Dendritic cell treated with granulocyte-macrophage colony-stimulating factor and Interleukin-4, amounts not matched to agents 40 ng/mL and 50 ng/mL, for 4 days (primary cell): ENCODE measurements around the gene RANBP1.

ENCODE experiments used
- H3K27ac Mint-ChIP-seq: one replicate; pipeline ENCODE4 v1.8.0; 2022; ENCODE audit warnings: mild to moderate bottlenecking, mixed read lengths
- H3K27me3 Mint-ChIP-seq: one replicate; pipeline ENCODE4 v1.8.0; 2022; ENCODE audit warnings: mild to moderate bottlenecking, mixed read lengths
- H3K36me3 Mint-ChIP-seq: one replicate; pipeline ENCODE4 v1.8.0; 2022; ENCODE audit warnings: low read depth, mixed read lengths
- H3K4me1 Mint-ChIP-seq: one replicate; pipeline ENCODE4 v1.8.0; 2022; ENCODE audit warnings: low read depth, mixed read lengths
- H3K4me3 Mint-ChIP-seq: one replicate; pipeline ENCODE4 v1.8.0; 2022; ENCODE audit warnings: mild to moderate bottlenecking, moderate library complexity, mixed read lengths
- H3K9me3 Mint-ChIP-seq: one replicate; pipeline ENCODE4 v1.8.0; 2022; ENCODE audit warnings: mixed read lengths
- intact Hi-C: fragments of 100-400 bp; cut with micrococcal nuclease; formaldehyde crosslinking; loops from one replicate; pipeline ENCODE4 v1.15.0; 2022

RANBP1 gene

DNA sequence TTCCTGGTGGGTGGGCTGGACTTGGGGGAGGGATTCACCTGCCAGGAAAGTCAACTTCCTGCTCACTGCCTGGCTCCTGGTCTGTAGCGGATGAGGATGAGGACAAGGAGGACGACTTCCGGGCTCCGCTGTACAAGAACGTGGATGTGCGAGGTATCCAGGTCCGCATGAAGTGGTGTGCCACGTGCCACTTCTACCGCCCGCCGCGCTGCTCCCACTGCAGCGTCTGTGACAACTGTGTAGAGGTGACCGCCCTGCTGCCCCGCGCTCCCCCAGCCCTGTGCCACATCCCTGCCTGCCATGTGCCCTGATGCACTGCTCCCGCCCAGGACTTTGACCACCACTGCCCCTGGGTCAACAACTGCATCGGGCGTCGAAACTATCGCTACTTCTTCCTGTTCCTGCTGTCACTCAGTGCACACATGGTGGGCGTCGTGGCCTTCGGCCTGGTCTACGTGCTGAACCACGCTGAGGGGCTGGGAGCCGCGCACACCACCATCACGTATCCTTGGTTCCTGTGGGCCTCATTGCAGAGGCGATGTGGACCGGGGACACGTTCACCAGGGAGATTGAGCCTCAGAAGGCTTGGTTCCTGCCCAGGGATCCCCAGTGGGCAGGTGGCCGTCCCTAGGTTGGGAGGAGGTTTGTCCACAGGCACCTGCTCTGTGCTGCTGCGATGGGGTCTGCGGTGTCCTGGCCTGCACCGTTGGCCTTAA lies 23.6 kb downstream of the RANBP1 start:
- Mint-ChIP-seq H3K27me3 (no peaks in the 10 kb centered on the region), H3K4me1 (peaks cover 26% of the 10 kb centered on the region), H3K4me3 (no peak overlapping the region), H3K27ac (no peak overlapping the region), H3K9me3 (no peaks in the 10 kb centered on the region), H3K36me3 (peaks cover 57% of the 10 kb centered on the region)
- intact Hi-C loops, result no loop called here

DNA sequence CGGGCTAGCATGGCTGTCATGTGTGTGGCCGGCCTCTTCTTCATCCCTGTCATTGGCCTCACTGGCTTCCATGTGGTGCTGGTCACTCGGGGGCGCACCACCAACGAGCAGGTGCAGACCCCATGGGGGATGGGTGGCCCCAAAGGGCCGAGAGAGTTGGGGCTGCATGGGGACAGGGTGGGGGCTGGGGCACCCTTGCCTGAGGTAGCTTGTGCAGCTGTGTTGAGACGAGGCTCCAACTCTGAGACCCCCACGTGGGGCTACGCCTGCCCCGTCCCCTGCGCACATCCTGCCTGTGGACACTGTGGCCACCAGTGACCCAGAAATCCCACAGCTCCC lies 24.2 kb downstream of the RANBP1 start:
- peaks cover 25% of the 10 kb centered on the region for H3K4me1 Mint-ChIP-seq

DNA sequence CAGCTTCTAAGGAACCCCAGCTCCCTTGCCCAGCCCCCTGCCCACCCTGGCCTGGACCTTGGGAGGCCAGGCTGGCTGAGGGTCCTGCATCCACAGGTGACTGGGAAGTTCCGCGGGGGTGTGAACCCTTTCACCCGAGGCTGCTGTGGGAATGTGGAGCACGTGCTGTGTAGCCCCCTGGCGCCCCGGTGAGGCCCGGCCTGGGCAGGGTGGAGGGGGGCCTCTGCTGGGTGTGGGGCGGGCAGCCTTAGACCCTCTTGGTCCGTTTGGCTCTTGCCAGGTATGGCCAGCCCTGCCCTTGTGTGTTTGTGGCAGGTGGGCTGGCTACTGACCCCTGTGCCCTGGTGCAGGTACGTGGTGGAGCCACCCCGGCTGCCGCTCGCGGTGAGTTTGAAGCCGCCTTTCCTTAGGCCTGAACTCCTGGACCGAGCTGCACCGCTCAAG lies 24.6 kb downstream of the RANBP1 start:
- Mint-ChIP-seq H3K4me3 (no peak overlapping the region), H3K27ac (no peak overlapping the region), H3K27me3 (no peaks in the 10 kb centered on the region), H3K4me1 (peaks cover 25% of the 10 kb centered on the region), H3K36me3 (peaks cover 67% of the 10 kb centered on the region), H3K9me3 (no peaks in the 10 kb centered on the region)
- intact Hi-C loops, result no loop called here

More for the DNA sequence above, 24.2 kb downstream of the RANBP1 start:
- H3K27me3 Mint-ChIP-seq, result no peaks in the 10 kb centered on the region
- H3K9me3 Mint-ChIP-seq, result no peaks in the 10 kb centered on the region
- H3K4me3 Mint-ChIP-seq, result no peak overlapping the region
- intact Hi-C loops, result no loop called here
- no peak overlapping the region for H3K27ac Mint-ChIP-seq
- peaks cover 62% of the 10 kb centered on the region for H3K36me3 Mint-ChIP-seq

DNA sequence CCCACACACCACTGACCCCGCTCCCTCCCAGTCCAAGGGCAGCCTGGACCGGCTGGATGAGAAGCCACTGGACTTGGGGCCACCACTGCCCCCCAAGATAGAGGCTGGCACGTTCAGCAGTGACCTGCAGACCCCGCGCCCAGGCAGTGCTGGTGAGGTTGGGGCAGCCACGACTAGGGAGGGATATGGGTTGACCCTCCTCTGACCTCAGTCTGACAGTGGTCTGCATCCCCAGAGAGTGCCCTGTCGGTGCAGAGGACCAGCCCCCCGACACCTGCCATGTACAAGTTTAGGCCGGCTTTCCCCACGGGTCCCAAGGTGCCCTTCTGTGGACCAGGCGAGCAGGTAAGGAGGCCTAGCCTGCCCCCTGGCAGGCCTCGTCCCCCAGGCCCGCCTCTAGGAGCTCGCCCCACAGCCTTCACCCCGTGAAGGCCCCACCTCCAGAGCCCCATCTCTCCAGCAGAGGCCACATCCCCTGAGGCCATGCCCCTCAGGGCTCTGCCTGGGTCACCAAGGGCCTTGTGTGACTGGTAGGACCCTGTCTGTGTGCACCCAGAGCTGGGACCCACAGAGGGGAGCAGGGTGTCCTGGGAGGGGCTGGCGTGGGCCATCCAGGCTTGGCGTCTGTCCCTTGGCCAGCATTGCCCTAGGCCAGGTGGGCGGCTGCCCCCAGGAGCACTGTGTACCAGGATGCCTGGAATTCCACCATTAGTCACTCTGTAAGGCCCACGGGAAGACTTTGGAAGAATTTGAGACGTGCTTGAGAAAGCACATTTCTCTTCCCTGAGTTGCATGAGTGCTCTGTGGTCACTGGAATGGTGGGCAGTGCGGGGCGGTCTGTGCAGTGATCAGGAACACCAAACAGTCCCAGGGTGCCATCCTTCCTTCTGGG lies 25.5 kb downstream of the RANBP1 start:
- Mint-ChIP-seq H3K4me3 (no peak overlapping the region), H3K4me1 (peaks cover 21% of the 10 kb centered on the region), H3K27ac (no peak overlapping the region), H3K27me3 (no peaks in the 10 kb centered on the region), H3K9me3 (no peaks in the 10 kb centered on the region), H3K36me3 (peaks cover 71% of the 10 kb centered on the region)
- intact Hi-C loops, result no loop called here

DNA sequence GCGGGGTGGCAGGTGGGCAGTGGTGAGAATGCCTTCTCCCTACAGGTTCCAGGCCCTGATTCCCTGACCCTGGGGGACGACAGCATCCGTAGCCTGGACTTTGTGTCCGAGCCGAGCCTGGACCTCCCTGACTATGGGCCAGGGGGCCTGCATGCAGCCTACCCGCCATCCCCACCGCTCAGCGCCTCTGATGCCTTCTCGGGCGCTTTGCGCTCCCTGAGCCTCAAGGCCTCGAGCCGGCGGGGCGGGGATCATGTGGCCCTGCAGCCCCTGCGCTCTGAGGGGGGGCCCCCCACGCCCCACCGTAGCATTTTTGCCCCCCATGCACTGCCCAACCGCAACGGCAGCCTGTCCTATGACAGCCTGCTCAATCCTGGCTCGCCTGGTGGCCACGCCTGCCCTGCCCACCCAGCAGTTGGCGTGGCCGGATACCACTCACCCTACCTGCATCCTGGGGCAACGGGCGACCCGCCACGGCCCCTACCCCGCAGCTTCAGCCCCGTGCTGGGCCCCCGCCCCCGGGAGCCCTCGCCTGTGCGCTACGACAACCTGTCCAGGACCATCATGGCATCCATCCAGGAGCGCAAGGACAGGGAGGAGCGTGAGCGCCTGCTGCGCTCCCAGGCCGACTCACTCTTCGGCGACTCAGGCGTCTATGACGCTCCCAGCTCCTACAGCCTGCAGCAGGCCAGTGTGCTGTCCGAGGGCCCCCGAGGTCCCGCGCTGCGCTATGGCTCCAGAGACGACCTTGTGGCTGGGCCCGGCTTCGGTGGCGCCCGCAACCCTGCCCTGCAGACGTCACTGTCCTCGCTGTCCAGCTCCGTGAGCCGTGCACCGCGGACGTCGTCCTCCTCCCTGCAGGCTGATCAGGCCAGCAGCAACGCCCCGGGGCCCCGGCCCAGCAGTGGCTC lies 27.1 kb downstream of the RANBP1 start:
- H3K4me3 Mint-ChIP-seq, result no peak overlapping the region
- no peaks in the 10 kb centered on the region for H3K27me3 Mint-ChIP-seq
- H3K36me3 Mint-ChIP-seq, result peaks cover 71% of the 10 kb centered on the region
- H3K4me1 Mint-ChIP-seq, result peaks cover 6% of the 10 kb centered on the region
- no peak overlapping the region for H3K27ac Mint-ChIP-seq
- no peaks in the 10 kb centered on the region for H3K9me3 Mint-ChIP-seq
- intact Hi-C loops, result no loop called here

DNA sequence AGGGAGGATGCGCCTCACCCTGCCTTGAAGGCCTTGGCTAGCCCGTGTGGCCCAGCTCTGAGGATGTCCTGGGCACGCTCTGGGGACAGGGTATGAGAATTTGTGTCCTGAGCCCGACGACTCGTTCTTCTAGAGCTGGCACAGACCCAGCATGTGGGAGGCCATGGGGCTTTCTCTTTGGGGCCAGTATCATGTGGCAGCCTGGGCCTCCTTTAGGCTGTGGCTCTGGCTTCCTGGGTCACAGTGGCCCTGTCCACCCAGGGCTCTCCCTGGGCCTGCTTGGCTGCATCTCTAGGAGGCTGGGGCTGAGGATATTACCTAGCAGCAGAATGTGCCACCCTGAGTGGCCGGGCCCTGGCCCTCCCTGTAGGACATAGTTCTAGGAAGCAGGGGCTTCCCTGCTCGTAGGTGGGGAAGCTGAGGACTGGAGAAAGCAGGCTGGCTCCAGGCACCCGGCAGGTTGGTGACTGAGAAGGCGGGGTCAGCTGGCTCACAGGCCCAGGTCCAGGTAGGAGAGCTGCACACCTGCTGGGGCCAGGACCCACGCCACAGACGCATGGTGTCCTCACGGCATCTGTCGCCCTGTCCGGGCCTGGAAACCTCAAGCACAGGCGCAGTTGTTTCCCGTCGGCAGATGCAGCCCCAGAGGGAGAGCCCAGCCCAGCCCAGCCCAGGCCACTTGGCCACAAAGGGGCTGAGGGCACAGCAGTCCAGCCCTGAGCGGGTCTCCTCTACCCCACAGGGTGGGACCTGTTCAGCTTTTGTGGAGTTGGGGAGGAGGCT lies 28.2 kb downstream of the RANBP1 start:
- no peaks in the 10 kb centered on the region for H3K4me1 Mint-ChIP-seq

DNA sequence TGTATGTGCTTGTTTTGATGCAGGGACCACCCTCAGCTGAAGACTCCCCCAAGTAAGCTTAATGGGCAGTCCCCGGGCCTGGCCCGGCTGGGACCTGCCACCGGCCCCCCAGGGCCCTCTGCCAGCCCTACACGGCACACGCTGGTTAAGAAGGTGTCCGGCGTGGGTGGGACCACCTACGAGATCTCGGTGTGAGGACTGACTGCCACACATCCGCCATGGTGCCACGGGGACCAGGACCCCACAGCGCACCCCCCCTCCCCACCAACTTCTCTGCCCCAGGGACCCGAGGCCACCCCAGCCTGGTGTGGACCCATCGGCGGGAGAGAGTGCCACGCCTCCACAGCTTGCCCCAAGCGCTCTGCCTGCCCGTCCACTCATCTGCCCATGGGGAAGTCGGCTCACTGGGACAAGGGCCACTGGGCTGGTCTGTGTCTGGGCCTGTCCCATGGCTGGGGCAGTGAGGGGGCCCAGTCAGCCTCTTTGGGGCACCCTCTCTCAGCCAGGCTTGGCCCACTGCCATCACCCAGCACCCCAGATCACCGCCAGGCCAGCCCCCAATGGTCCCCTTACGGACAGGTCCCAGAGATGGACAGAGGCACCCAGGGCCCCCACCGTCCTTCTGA lies 29.4 kb downstream of the RANBP1 start:
- Mint-ChIP-seq H3K27me3 (no peaks in the 10 kb centered on the region), H3K9me3 (no peaks in the 10 kb centered on the region), H3K4me1 (no peaks in the 10 kb centered on the region), H3K4me3 (no peak overlapping the region), H3K36me3 (peaks cover 57% of the 10 kb centered on the region), H3K27ac (no peak overlapping the region)
- intact Hi-C loops, result no loop called here

More for the DNA sequence above, 28.2 kb downstream of the RANBP1 start:
- Mint-ChIP-seq H3K9me3 (no peaks in the 10 kb centered on the region), H3K27me3 (no peaks in the 10 kb centered on the region), H3K4me3 (no peak overlapping the region), H3K36me3 (peaks cover 69% of the 10 kb centered on the region), H3K27ac (no peak overlapping the region)
- intact Hi-C loops, result no loop called here

DNA sequence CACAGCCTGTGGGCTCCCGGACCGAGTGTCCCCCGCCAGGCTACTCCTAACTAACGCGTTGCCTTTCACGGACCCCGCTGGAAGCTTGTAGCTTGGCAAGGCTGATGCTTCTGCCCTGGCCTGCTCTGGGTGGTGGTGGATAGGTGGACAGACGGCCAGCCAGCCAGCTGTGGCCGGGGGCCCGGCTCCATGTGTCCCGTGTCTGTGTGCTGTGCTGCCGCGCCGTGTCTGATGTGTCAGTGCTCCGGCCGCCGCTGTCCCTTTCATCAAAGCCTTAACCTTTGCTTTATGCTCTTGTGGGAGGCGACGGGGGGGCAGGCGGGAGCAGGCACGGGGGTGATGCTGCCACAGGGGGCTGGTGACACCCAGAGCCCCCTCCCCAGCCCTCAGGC lies 29.9 kb downstream of the RANBP1 start:
- intact Hi-C loops, result no loop called here
- no peak overlapping the region for H3K4me3 Mint-ChIP-seq
- H3K27ac Mint-ChIP-seq, result no peak overlapping the region
- H3K9me3 Mint-ChIP-seq, result no peaks in the 10 kb centered on the region
- H3K27me3 Mint-ChIP-seq, result no peaks in the 10 kb centered on the region
- H3K36me3 Mint-ChIP-seq, result peaks cover 52% of the 10 kb centered on the region
- no peaks in the 10 kb centered on the region for H3K4me1 Mint-ChIP-seq

DNA sequence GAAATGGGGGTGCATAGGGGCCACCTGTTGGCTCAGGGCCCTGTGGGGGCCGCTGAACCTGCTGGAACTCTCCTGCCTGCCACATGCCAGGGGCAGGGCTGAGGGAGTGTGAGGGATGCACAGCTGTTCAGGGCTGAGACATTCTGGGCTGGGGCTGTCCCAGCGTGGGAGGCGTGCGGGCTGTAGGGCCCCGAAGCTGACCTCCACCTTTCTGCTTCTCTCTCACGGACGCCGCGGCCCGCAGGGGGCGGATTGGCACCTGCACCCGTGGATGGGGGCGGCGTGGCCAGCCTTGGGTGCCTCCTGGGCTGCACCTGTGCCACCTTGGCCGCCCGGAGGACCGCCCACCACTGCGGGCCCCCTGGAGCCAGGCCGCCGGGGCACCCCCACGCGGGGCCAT lies 30.9 kb downstream of the RANBP1 start:
- Mint-ChIP-seq H3K27me3 (no peaks in the 10 kb centered on the region), H3K4me1 (no peaks in the 10 kb centered on the region), H3K27ac (no peak overlapping the region), H3K9me3 (no peaks in the 10 kb centered on the region), H3K4me3 (no peak overlapping the region), H3K36me3 (peaks cover 42% of the 10 kb centered on the region)
- intact Hi-C loops, result no loop called here

DNA sequence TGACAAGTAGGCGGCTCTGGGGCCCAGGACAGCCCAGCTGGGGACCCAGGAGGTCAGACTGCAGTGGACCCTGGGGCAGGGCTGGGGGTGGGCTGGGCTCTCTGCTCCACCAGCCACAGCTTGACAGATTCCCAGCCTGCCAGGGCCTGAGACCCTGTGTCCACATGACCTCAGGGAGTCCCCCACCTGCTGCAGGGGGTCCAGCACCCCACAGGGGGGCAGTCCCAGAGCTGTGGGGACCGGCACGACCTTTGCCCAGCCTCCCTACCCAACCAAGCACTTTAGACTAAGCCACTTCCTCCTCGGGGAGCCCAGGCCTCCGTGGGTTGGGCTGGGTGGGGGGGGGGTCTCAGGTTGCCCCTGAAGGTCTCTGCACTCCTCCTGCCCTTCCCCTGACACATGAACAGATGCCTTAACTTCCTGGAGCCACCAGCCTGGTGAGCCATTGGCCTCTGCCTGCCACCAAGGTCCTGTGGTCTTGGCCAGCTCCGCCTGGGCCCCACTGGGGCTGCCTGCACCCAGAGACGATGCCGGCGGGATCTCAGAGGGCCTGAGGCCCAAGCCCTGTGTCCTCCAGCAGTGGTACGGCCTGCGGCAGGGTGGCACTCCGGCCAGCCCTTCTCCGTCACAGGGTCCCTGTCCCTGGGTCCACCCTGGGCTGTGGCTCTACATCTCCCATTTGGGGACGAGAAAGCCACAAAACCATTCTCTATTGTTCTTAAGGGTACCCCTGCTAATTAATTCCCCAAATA lies 31.5 kb downstream of the RANBP1 start:
- peaks cover 2% of the 10 kb centered on the region for H3K27me3 Mint-ChIP-seq
- intact Hi-C loops, result no loop called here

DNA sequence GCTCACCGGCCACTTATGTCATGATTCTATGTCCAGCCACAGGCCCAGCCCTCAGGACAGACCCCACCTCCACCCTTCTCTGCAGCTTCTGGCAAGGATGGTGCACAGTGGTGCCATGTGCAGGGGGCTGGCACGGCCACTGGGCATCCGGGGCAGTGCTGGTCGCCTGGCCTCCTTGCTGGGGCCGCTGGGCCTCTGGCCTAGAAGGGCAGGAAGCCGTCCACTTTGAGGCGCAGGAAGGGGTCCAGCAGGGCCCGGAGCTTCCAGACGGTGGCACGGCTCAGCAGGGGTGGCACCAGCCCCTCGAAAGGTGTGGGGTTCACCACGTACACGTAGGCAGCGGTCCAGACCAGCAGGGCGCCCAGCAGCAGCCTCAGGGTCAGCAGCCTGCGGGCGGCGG lies 32.5 kb downstream of the RANBP1 start:
- Mint-ChIP-seq H3K27ac (no peak overlapping the region), H3K9me3 (no peaks in the 10 kb centered on the region), H3K4me1 (no peaks in the 10 kb centered on the region), H3K4me3 (no peak overlapping the region), H3K36me3 (peaks cover 26% of the 10 kb centered on the region), H3K27me3 (peaks cover 2% of the 10 kb centered on the region)
- intact Hi-C loops, result no loop called here

More for the DNA sequence above, 31.5 kb downstream of the RANBP1 start:
- Mint-ChIP-seq H3K9me3 (no peaks in the 10 kb centered on the region), H3K36me3 (peaks cover 36% of the 10 kb centered on the region), H3K27ac (no peak overlapping the region), H3K4me3 (no peak overlapping the region), H3K4me1 (no peaks in the 10 kb centered on the region)
